Naive thymus-derived CD8-positive, alpha-beta T cell (primary cell): ENCODE data around the gene XYLT1. TPM values are rescaled to one million over a fixed set of nuclear protein-coding genes. Genes with fewer than 3 reads are reported as not detected.
"Not testable (repeated sequence)": the region's sequence is repeated elsewhere in the genome, so short reads cannot be mapped to it uniquely, and the experiment has no call there.

Experiments used
- ATAC-seq, 2 donors: fragments of 150-1000 bp; cut with Tn5 transposase in 1 of 2; sonication (Bioruptor Pico), chemical (Tn5 transposase) in 1 of 2; 1 replicate in 1 of 2; 2 replicates in 1 of 2; pipeline ENCODE4 v1.10.0; 2021; ENCODE audit warnings: mild to moderate bottlenecking in 2 of 2, moderate library complexity in 2 of 2
- POLR2A ChIA-PET: fragments of 350-600 bp; sonication (Branson Sonifier 250); formaldehyde crosslinking; loops from one replicate; lab custom pipeline; 2021; ENCODE audit warnings: antibody characterized with exemption; lab: Charles Lee
- DNase-seq, 10 donors: peaks; one replicate each; pipeline versions ENCODE4 v3.0.0 to v3.0.0-alpha.2; 2020 to 2022
- H3K27ac Mint-ChIP-seq, 10 donors: one replicate each; pipeline ENCODE4 v1.8.0; 2020 to 2022; ENCODE audit warnings: mild to moderate bottlenecking in 10 of 10, mixed read lengths in 10 of 10, moderate library complexity in 4 of 10, inconsistent platforms in 1 of 10
- H3K27me3 Mint-ChIP-seq, 5 donors: one replicate each; pipeline ENCODE4 v1.8.0; 2021 to 2022; ENCODE audit warnings: mixed read lengths in 5 of 5
- H3K36me3 Mint-ChIP-seq, 3 donors: one replicate each; pipeline ENCODE4 v1.8.0; 2020 to 2022; ENCODE audit warnings: mixed read lengths in 3 of 3, mild to moderate bottlenecking in 2 of 3, inconsistent platforms in 1 of 3
- H3K4me1 Mint-ChIP-seq, 4 donors: one replicate each; pipeline ENCODE4 v1.8.0; 2021 to 2022; ENCODE audit warnings: mixed read lengths in 4 of 4
- H3K4me3 Mint-ChIP-seq, 10 donors: one replicate each; pipeline ENCODE4 v1.8.0; 2020 to 2022; ENCODE audit warnings: mild to moderate bottlenecking in 10 of 10, mixed read lengths in 10 of 10, moderate library complexity in 6 of 10, inconsistent platforms in 1 of 10
- H3K9me3 Mint-ChIP-seq, 9 donors: one replicate each; pipeline ENCODE4 v1.8.0; 2020 to 2022; ENCODE audit warnings: mixed read lengths in 9 of 9, mild to moderate bottlenecking in 3 of 9, inconsistent platforms in 1 of 9, moderate library complexity in 1 of 9
- polyA plus RNA-seq, 3 donors: library from polyadenylated mRNA; unstranded; fragments of 300-500 nt; fragmentation: Illumina TruSeq; gene quantifications; one replicate each; pipeline ENCODE4 v1.2.3, GENCODE V29; 2021
- total RNA-seq, 8 experiments: library from RNA in 2 of 8; stranded (reverse) in 2 of 8; gene quantifications; one replicate each; pipeline ENCODE4 v1.2.3 and lab custom pipeline; 2021 to 2026

The XYLT1 gene
- total and polyA plus RNA-seq, 5 experiments from 2014 or later: 0.44 to 50.7 (median 1.4) TPM

DNA sequence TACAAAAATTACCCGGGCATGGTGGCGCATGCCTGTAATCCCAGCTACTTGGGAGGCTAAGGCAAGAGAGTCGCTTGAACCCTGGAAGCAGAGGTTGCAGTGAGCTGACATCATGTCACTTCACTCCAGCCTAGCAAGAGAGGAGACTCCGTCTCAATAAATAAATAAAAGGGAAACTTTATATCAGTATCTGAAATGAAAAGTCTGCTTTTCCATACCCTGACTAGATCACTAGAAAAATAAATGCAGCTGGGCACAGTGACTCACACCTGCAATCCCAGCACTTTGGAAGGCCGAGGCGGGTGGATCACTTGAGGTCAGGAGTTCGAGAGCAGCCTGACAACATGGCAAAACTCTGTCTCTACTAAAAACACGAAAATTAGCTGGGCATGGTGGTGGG is 36.8 kb upstream of the XYLT1 start:
- Mint-ChIP-seq H3K9me3 (peaks cover 0 to 40% (median 13%) of the 10 kb centered on the region in 9 donors), H3K36me3 (peaks cover 0 to 13% (median 4%) of the 10 kb centered on the region in 3 donors), H3K27me3 (peaks cover 0 to 14% (median 5%) of the 10 kb centered on the region in 5 donors)
- DNase-seq, H3K4me3 Mint-ChIP-seq, H3K27ac Mint-ChIP-seq, ATAC-seq, H3K4me1 Mint-ChIP-seq, POLR2A ChIA-PET: not testable (repeated sequence)

DNA sequence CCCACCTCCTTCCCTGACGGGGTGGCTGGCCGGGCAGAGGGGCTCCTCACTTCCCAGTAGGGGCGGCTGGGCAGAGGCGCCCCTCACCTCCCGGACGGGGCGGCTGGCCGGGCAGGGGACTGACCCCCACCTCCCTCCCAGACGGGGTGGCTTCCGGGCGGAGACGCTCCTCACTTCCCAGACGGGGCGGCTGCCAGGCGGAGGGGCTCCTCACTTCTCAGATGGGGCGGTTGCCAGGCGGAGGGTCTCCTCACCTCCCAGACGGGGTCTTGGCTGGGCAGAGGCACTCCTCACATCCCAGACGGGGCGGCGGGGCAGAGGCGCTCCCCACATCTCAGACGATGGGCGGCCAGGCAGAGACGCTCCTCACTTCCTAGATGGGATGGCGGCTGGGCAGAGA is 35.1 kb upstream of the XYLT1 start:
- H3K4me3 Mint-ChIP-seq, DNase-seq, POLR2A ChIA-PET, H3K4me1 Mint-ChIP-seq, ATAC-seq, H3K27ac Mint-ChIP-seq: not testable (repeated sequence)
- Mint-ChIP-seq H3K36me3 (peaks cover 0 to 13% (median 4%) of the 10 kb centered on the region in 3 donors), H3K27me3 (peaks cover 0 to 11% (median 3%) of the 10 kb centered on the region in 5 donors), H3K9me3 (peaks cover 0 to 40% (median 13%) of the 10 kb centered on the region in 9 donors)

DNA sequence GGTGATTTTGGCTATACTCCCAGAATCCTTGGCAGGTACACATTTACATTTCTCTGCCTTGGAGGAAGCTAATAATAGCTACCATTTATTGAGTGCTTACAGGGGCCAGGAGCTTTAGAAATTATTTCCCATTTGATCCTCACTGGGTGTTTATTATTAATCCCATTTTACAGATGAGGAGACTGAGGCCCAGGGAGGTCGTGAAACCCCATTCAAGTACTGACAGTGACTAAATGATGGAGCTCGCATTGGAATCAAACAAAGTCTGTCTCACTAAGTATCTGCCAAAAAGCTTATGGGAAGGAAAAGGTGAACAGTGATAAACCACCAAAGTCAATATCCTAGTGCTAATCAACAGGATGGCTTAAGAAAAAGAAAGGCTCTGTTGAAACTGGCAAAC is 33.3 kb upstream of the XYLT1 start:
- H3K36me3 Mint-ChIP-seq: peaks cover 0 to 7% (median 4%) of the 10 kb centered on the region in 3 donors
- no peak overlapping the region for H3K27ac Mint-ChIP-seq
- peaks cover 0 to 2% (median 0%) of the 10 kb centered on the region in 4 donors for H3K4me1 Mint-ChIP-seq
- no peak overlapping the region for H3K4me3 Mint-ChIP-seq
- DNase-seq: no peak
- POLR2A ChIA-PET: no interaction called here
- H3K27me3 Mint-ChIP-seq: peaks cover 0 to 7% (median 2%) of the 10 kb centered on the region in 5 donors
- no peak for ATAC-seq
- peaks cover 0 to 30% (median 8%) of the 10 kb centered on the region in 9 donors for H3K9me3 Mint-ChIP-seq

DNA sequence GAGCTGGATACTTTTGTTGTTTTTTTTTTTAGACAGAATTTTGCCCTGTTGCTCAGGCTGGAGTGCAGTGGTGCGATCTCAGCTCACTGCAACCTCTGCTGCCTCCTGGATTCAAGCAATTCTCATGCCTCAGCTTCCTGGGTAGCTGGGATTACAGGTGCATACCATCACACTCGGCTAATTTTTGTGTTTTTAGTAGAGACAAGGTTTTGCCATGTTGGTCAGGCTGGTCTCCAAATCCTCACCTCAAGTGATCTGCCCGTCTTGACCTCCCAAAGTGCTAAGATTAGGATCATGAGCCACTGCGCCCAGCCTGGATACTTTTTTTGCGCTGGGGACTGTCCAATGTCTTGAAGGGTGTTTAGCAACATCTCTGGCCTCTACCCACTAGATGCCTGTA is 32.6 kb upstream of the XYLT1 start:
- ATAC-seq: no peak
- POLR2A ChIA-PET: no interaction called here
- H3K36me3 Mint-ChIP-seq: peaks cover 0 to 2% (median 1%) of the 10 kb centered on the region in 3 donors
- no peak overlapping the region for H3K4me3 Mint-ChIP-seq
- H3K9me3 Mint-ChIP-seq: peaks cover 0 to 23% (median 4%) of the 10 kb centered on the region in 9 donors
- peaks cover 0 to 2% (median 0%) of the 10 kb centered on the region in 4 donors for H3K4me1 Mint-ChIP-seq
- no peak for DNase-seq
- peak overlapping the region in 1 of 10 donors; percentile 40 for H3K27ac Mint-ChIP-seq
- peaks cover 0 to 4% (median 1%) of the 10 kb centered on the region in 5 donors for H3K27me3 Mint-ChIP-seq

DNA sequence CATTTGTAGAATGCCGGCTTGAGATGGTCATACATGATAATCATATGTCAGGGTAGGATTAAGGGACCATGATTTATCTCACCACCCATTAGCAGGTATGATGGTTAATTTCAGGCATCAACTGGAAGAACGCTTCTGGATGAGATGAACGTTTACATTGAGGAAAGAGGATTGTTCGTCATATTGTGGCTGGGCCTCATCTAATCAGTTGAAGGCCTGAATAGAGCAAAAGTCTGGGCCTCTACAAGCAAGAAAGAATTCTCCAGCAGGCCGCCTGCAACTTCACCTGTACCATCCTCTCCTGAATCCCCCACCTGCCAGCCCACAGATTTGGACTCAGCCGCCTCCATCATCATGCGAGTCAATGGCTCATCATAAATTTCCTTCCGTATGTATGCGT is 30.6 kb upstream of the XYLT1 start:
- Mint-ChIP-seq H3K36me3 (no peaks in the 10 kb centered on the region), H3K27me3 (peaks cover 0 to 5% (median 0%) of the 10 kb centered on the region in 5 donors), H3K9me3 (peaks cover 0 to 10% (median 0%) of the 10 kb centered on the region in 9 donors), H3K4me3 (no peak overlapping the region), H3K27ac (peak overlapping the region in 1 of 10 donors; percentile 24), H3K4me1 (peaks cover 0 to 2% (median 0%) of the 10 kb centered on the region in 4 donors)
- no peak for ATAC-seq
- no peak for DNase-seq
- POLR2A ChIA-PET: no interaction called here

DNA sequence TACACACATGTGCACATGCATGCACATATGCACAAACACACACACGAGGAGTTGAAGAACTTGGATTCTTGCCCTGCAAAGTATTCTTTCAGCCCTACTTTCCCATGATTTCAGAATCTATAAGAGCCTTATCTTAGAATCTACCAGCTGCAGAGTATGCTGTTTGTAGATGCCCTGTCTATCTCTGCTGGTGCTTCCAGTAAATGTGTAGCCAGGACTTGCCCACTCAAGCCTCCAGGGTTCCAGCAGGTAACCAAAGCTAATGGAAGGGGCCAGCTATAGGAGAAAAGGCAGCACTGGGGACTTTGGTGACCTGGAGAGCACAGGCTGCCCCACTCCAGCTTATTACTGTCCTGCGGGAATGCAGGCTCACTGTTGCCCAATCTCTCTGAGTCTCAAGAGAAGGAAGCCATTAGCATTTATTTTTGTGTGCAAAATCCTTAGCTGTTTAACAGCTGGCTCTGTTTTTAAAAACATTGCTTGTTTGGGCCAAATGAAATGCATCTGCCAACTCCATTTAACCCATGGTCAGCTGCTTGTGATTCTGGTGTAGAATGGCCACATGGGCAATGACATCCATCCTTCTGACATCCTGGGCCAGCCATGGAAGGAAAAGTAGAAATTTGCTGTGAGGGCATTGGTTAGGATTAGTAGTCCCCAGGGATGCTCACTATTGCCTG is 28.6 kb upstream of the XYLT1 start:
- DNase-seq: no peak
- POLR2A ChIA-PET: no interaction called here
- no peaks in the 10 kb centered on the region for H3K36me3 Mint-ChIP-seq
- peaks cover 0 to 2% (median 0%) of the 10 kb centered on the region in 4 donors for H3K4me1 Mint-ChIP-seq
- no peak for ATAC-seq
- H3K27me3 Mint-ChIP-seq: peaks cover 0 to 5% (median 0%) of the 10 kb centered on the region in 5 donors
- H3K27ac Mint-ChIP-seq: no peak overlapping the region
- H3K9me3 Mint-ChIP-seq: peaks cover 0 to 9% (median 0%) of the 10 kb centered on the region in 9 donors
- no peak overlapping the region for H3K4me3 Mint-ChIP-seq

DNA sequence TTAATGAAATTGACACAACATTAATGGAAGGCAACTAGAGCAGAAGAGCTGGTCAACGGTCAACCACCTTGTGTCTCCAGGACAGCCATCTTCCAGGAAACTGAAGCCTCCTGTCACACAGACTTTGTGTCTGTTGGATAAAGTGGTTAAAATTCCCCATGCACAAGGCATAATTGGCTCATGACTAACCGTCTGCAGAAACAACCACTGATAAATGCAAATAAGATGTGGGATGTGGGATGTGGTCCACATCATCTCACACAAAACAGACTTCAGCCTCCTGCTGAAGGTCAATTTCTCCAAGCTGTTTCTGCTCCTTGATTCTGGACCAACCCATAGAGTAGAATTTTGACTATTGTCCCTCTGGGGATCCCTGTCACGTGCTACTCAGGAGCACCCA is 26.9 kb upstream of the XYLT1 start:
- no peaks in the 10 kb centered on the region for H3K4me1 Mint-ChIP-seq
- POLR2A ChIA-PET: no interaction called here

DNA sequence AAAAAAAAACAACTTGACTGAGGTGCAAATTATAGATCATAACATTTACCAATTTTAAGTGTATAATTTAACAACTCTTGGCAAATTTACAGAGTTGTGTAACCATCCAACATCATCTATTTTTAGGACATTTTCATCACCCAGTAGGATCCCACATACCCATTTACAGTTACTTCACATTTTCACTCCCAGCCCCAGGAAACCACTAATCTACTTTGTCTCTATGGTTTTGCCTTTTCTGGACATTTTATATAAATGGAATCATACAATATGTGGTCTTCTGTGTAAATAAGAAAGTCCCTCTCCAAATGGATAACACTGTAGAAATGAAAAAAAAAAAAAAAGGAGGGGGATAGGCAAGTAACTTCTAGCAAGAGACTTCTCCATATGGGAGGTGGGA is 26.1 kb upstream of the XYLT1 start:
- Mint-ChIP-seq H3K27me3 (peaks cover 0 to 2% (median 0%) of the 10 kb centered on the region in 5 donors), H3K36me3 (peaks cover 0 to 2% (median 0%) of the 10 kb centered on the region in 3 donors), H3K4me1 (no peaks in the 10 kb centered on the region), H3K4me3 (no peak overlapping the region), H3K27ac (peak overlapping the region in 1 of 10 donors; percentile 0), H3K9me3 (peaks cover 0 to 10% (median 0%) of the 10 kb centered on the region in 9 donors)
- ATAC-seq (no peak), DNase-seq (no peak)
- POLR2A ChIA-PET: no interaction called here

More for the DNA sequence above, 26.9 kb upstream of the XYLT1 start:
- Mint-ChIP-seq H3K36me3 (no peaks in the 10 kb centered on the region), H3K27me3 (peaks cover 0 to 2% (median 0%) of the 10 kb centered on the region in 5 donors), H3K27ac (no peak overlapping the region), H3K4me3 (no peak overlapping the region), H3K9me3 (peaks cover 0 to 3% (median 0%) of the 10 kb centered on the region in 9 donors)
- ATAC-seq (no peak), DNase-seq (no peak)

DNA sequence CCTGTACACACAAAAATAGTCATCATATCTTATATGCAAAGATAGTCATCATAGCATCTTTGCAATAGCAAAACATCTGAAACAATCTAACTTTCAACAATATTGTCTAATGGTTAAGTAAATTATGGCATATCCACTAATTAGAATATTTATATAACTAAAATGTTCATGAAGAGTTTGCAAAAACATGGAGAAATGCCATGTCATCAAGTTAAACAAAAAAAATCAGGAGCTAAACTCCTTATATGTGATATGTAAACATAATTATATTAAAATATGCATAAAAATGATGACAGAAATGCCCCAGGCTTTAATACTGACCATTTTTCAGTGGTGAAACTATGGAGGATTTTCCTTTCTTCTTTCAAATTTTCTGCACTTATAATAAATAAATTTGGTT is 22.3 kb upstream of the XYLT1 start:
- H3K27me3 Mint-ChIP-seq: peaks cover 0 to 4% (median 2%) of the 10 kb centered on the region in 5 donors
- no peak overlapping the region for H3K27ac Mint-ChIP-seq
- no peaks in the 10 kb centered on the region for H3K4me1 Mint-ChIP-seq
- ATAC-seq (no peak), DNase-seq (no peak)
- POLR2A ChIA-PET: no interaction called here
- peaks cover 0 to 13% (median 0%) of the 10 kb centered on the region in 9 donors for H3K9me3 Mint-ChIP-seq
- H3K36me3 Mint-ChIP-seq: peaks cover 0 to 5% (median 0%) of the 10 kb centered on the region in 3 donors
- no peak overlapping the region for H3K4me3 Mint-ChIP-seq

DNA sequence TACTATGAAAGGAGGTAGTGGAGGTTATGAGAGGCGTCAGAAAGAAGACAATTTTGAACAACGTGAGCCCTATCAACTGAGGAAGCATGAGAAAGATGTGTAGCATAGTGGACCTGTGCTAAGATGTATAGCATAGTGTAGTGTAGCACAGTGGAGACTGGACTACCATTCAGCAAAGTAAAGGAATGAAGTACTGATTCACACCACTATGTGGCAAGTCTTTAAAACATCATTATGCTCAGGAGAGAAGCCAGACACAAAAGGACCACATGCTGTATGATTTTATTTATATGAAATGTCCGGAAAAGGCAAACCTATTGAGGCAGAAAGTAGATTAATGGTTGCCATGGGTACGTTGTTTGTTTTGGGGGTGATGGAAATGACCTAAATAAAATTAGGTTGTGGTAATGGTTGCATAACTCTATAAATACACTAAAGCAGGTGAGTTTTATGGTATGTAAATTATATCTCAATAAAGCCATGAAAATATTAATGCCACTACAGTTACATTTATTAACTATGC is 20.4 kb upstream of the XYLT1 start:
- POLR2A ChIA-PET: no interaction called here
- no peak for ATAC-seq
- peaks cover 0 to 5% (median 0%) of the 10 kb centered on the region in 3 donors for H3K36me3 Mint-ChIP-seq

DNA sequence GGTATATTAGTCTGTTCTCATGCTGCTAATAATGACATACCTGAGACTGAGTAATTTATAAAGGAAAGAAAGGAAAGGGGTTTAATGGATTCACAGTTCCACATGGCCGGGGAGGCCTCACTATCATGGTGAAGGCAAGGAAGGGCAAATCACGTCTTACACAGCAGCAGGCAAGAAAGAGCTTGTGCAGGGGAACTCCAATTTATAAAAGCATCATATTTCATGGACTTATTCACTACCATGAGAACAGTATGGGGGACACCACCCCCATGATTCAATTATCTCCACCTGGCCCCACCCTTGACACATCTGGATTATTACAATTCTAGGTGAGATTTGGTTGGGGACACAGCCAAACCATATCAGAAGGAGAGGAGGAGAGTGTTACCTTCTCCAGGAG is 17.7 kb upstream of the XYLT1 start:
- peaks cover 0 to 5% (median 0%) of the 10 kb centered on the region in 3 donors for H3K36me3 Mint-ChIP-seq
- peaks cover 0 to 6% (median 4%) of the 10 kb centered on the region in 5 donors for H3K27me3 Mint-ChIP-seq
- POLR2A ChIA-PET: no interaction called here
- H3K4me1 Mint-ChIP-seq: no peaks in the 10 kb centered on the region
- no peak overlapping the region for H3K4me3 Mint-ChIP-seq
- H3K27ac Mint-ChIP-seq: no peak overlapping the region
- ATAC-seq (no peak), DNase-seq (no peak)
- H3K9me3 Mint-ChIP-seq: peaks cover 0 to 13% (median 0%) of the 10 kb centered on the region in 9 donors

More for the DNA sequence above, 20.4 kb upstream of the XYLT1 start:
- Mint-ChIP-seq H3K27me3 (peaks cover 0 to 4% (median 0%) of the 10 kb centered on the region in 5 donors), H3K27ac (no peak overlapping the region), H3K4me1 (no peaks in the 10 kb centered on the region), H3K9me3 (peaks cover 0 to 13% (median 0%) of the 10 kb centered on the region in 9 donors), H3K4me3 (no peak overlapping the region)
- DNase-seq: no peak

DNA sequence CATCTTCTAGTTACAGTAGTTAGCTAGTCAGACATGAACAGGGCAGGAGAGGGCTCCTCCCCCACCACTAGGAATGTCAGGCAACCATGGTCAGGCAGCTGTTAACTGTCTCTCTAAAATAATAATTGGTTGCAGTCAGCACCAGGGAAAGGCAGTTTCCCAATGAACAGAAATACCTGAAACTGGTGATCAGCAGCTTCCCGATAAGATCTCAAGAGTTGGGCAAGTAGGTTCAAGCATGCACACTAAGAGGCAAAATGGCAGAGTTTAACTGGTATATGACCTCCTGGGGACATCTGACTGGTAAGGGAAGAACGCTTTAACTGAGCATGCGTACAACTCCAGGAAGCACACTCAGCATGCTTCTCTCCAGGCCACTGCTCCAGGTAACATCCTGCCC is 12.6 kb upstream of the XYLT1 start:
- ATAC-seq: no peak
- POLR2A ChIA-PET: no interaction called here
- no peak for DNase-seq
- peaks cover 0 to 6% (median 0%) of the 10 kb centered on the region in 9 donors for H3K9me3 Mint-ChIP-seq
- H3K27ac Mint-ChIP-seq: no peak overlapping the region
- H3K4me1 Mint-ChIP-seq: no peaks in the 10 kb centered on the region
- peaks cover 4 to 19% (median 17%) of the 10 kb centered on the region in 5 donors for H3K27me3 Mint-ChIP-seq
- no peak overlapping the region for H3K4me3 Mint-ChIP-seq
- peaks cover 0 to 4% (median 0%) of the 10 kb centered on the region in 3 donors for H3K36me3 Mint-ChIP-seq

DNA sequence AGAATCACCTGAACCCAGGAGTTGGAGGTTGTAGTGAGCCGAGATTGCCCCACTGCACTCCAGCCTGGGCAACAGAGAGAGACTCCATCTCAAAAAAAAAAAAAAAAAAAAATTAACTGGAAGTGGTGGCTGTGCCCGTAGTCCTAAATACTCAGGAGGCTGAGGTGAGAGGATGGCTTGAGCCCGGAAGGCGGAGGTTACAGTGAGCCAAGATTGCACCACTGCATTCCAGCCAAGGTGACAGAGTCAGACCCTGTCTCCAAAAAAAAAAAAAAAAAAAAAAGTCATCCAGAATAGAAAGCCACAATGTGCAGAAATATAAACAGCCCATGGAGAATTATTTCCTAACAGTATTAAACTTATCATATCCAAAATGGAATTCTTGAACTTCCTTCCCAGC is 11.6 kb upstream of the XYLT1 start:
- DNase-seq, H3K9me3 Mint-ChIP-seq, H3K27ac Mint-ChIP-seq, H3K36me3 Mint-ChIP-seq, ATAC-seq, H3K4me1 Mint-ChIP-seq, POLR2A ChIA-PET, H3K4me3 Mint-ChIP-seq: not testable (repeated sequence)
- peaks cover 2 to 19% (median 14%) of the 10 kb centered on the region in 5 donors for H3K27me3 Mint-ChIP-seq
